ENCODE data around the gene ZNF256.

ZNF256 gene

DNA sequence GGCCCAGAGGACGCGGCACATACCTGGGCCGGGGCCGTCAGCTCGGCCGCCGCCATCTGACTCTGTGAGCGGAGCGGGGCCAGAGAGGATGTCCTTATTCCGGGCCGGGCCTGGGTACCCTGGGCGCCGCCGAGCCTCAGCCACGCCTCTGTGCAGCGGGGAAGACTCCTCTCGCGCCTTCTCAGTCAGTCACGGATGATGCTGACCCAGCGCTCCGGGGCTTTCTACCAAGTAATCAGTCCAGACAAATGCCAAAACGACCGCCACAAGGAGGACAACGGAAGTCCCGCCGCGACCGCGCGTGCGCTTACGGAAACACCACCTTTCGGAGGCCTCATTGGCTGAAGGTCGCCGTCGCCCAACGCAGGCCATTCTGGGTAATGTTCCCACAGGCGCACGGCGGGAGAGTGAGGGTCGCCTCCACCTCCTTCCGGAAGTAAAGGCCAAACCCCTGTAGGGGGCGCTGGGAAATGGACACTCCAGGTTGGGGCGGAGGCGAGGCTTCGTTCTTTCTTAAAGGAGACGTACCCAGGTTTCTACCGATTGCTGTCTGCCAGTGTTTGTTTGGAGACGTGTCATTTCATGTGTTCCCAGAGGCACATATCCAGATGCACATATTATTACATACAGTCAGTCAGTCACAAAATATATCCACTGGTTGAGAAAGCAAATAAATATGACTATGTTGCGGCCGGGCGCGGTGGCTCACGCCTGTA, at the start of gene ZNF256:
ZNF256 (minus strand) TSS at position 288 of the 716 bp plus-strand sequence; CDS start at position 56, 232 bp downstream.
- peak; percentile 84 to 85 for DNase-seq (ENCODE audit: low read depth in 2 of 2)

DNA sequence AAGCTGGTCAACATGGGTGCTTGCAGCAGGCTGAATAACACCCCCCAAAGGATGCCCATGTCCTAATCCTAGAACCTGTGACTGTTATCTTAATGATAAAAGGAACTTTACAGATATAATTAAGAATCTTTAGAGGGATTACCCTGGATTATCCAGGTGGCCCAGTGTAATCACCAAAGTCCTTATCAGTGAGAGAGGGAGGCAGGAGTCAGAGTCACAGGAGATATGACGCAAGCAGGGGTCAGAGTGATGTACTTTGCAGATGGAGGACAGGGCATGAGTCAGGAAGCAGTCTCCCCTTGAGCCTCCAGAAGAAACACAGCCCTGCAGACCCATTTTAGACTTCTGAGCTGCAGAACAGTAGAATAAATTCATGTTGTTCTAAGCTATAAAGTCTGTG, 45.3 kb upstream of the ZNF256 start:
- no peak for DNase-seq (ENCODE audit: low read depth in 2 of 2)

DNA sequence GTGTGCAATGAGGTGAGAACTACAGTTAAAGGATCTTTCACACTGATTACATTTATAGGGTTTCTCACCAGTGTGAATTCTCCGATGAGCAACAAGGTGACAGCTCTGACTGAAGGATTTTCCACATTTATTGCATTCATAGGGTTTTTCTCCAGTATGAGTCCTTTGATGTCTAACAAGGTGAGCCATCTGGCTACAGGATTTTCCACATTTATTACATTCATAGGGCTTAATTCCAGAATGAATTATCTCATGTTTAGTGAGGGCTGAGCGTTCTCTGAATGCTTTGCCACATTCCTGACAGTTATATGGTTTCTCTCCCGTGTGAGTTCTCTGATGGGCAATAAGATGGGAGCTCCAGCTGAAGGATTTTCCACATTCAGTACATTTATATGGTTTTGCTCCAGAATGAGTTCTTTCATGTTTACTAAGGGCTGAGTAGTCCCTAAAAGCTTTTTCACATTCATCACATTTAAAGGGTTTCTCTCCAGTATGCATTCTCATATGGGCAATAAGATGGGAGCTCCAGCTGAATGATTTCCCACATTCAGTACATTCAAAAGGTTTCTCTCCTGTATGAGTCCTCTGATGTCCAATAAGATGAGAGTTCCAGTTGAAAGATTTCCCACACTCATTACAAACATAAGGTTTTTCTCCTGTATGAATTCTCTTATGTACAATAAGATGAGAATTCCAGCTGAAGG, 31.2 kb upstream of the ZNF256 start:
- no peak for DNase-seq (ENCODE audit: low read depth in 2 of 2)

DNA sequence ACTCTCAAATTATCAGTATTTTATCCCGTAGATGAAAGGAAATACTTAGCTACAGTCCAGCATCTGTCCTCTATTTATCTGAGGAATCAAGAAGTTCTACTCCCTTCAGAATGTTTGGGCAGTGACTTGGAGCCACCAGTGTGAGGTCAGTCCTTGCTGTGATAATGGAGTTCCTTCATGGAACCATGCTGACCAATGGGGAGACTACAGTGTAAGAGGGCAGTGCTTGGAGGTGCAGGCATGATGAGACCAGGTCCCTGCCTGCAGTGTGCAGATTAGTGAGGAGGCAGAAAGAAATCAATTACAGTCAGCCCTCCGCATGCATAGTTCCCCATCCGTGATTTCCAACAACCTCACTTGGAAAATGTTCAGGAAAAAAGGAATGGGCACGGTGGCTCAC, 26.9 kb upstream of the ZNF256 start, which contains the start of gene C19orf18:
C19orf18 (minus strand) TSS at position 101 of the 400 bp plus-strand sequence. CDS start 102 bp downstream, outside the sequence.
- DNase-seq (ENCODE audit: low read depth in 2 of 2), result no peak

DNA sequence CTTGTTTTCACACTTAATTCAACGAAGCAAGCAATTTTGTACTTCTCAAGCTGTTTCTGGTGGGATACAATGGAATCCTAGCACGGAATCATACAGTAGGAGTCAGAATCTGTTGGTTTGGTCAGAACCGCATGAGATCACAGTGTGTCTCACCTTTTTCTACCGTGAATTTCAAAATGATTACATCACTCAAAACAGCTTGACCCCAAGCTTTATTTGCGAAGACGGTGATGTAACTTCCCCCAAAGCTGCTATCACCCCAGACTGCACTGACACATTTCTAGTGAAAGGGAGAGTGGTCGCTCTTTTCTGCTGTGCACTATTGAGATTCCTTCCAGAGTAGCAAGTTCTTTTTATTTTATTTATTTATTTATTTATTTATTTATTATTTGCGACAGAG, 17.3 kb upstream of the ZNF256 start:
- DNase-seq (ENCODE audit: low read depth in 2 of 2), result no peak

DNA sequence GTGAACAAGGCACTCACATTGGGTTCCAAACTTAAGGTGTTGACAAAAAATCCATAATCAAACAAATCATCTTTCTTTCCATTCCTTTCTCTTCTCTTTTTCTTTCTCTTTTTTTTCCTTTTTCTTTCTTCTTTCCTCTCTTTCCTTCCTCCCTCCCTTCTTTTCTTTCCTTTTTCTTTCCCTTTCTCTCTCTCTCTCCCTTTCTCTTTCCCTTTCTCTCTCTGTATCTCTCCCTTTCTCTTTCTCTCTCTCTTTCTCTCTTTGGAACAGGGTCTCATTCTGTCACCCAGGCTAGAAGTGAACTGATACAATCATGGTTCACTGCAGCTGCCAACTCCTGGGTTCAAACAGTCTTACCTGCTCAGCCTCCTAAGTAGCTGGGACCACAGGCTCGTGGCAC, 14.3 kb upstream of the ZNF256 start:
- no peak for DNase-seq (ENCODE audit: low read depth in 2 of 2)

DNA sequence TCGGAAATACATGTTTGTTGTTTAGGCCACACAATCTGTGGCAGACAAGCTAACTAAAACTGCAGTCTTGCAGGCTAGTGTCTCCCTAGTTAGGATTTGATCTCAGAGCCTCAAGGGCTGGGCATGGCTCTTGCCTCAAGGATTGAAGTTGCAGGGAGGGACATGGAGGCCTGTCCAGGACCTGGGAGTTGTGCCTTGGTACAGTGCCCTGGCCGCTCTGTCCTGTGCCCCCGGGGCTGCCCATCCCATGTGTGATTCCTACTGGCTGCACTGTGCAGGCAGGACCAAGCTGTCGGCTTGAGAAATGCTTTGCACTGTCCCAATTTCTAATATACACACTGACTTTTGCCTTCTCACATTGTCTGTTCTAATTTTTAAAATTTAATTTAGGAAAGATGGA, 7.5 kb upstream of the ZNF256 start:
- no peak for DNase-seq (ENCODE audit: low read depth in 2 of 2)

DNA sequence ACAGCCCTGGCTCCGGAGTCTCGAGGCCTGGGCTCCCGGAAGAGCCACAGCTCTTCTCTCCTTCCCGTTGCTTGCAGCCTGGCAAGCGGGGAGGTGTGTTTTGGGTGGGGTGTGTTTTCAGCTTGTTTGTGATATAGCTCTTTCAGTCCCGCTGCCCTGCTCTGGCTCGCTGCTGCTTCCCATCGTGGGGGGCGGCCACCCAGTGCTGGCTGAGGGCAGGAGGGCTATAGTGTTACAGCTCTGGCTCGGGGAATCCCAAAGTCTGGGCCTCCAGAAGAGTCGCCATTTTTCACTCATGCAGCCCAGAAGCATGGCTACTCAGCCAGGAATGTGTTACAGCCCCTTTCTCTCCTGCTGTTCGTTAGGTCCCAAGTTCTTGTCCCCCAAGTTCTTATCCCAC, 2.2 kb upstream of the ZNF256 start:
- no peak for DNase-seq (ENCODE audit: low read depth in 2 of 2)

DNA sequence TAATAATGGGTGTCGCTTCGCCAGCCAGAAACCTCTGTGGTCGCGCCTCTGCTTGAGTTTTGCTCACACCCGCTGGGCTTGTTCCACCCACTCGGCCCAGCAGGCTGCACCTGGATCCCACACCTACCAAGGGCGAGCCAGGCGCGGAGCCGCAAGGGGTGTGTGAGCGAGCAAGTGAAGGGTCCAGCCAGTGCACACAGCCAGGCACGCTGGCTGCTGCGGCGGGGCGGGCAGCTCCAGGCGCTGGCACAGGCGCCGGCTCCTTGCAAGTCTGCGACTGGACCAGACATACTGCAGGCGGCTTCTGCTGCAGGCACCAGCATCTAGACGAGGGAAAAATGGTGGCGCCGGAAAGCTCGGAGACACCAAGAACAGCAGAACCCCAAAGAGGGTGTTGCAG, 1.8 kb upstream of the ZNF256 start:
- no peak for DNase-seq (ENCODE audit: low read depth in 2 of 2)

DNA sequence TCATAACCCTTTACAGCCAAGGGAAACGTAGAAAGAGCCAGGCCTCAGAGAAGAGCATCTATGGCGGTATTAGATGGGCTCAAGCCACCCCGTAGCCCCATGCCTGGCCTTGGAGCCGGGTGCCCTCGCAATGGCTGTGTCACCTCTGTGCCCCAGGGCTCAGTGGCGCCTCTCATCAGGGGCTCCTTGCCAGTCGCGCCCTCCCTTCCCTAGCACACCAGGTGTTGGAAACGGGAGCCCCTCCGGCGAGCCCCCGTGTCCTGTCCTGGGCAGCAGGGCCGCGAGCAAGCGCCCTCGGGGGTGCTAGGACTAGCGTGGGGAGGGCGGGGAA, 453 bp downstream of the ZNF256 start:
- no peak for DNase-seq (ENCODE audit: low read depth in 2 of 2)

DNA sequence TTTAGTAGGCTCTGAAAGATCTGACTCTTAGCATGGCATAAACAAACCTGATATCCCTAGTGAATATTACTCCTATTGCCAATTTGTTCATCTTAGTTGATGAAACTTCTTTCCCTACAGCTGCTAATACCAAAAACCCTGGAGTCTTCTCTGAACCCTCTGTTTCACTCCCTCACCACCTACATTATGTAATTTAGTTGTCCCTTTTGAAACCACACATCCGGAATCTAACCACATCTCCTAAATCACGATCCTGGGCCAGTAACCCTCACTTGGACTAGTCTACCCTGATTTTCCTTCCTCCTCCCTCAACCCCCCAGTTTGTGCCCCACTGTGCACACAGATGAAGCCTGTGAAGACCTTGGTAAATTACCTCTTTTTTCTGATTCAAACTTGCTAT, 1.2 kb downstream of the ZNF256 start:
- DNase-seq (ENCODE audit: low read depth in 2 of 2), result no peak

DNA sequence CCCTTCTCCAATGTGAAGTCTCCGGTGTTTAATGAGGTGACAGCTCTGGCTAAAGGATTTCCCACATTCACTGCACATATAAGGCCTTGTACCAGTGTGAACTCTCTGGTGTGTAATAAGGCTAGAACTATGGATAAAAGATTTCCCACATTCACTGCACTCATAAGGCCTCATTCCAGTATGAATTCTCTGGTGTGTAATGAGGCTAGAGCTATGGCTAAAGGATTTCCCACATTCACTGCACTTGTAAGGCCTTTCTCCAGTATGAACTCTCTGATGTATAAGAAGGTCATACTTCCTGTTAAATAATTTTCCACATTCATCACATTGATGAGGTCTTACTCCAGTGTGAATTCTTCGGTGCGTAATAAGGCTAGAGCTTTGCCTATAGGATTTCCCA, 5.9 kb downstream of the ZNF256 start:
- no peak for DNase-seq (ENCODE audit: low read depth in 2 of 2)

DNA sequence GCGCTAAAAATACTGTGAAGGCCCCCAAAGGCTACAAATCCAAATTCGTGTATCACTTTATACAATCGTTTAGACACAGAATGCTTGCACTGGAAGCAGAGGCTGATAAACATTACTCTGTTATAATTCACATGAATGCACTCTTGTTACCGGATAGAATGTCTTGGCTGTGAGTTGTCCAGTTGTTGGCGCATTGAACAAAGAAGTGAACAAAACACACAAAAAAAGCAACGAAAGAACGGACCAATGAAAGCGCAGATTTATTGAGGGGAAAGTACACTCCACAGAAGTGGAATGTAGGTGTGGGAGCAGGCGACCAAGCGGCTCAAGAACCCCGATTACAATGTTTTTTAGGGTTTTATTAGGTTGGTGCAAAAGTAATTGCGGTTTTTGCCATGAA, 11.8 kb downstream of the ZNF256 start:
- DNase-seq (ENCODE audit: low read depth in 2 of 2), result no peak

DNA sequence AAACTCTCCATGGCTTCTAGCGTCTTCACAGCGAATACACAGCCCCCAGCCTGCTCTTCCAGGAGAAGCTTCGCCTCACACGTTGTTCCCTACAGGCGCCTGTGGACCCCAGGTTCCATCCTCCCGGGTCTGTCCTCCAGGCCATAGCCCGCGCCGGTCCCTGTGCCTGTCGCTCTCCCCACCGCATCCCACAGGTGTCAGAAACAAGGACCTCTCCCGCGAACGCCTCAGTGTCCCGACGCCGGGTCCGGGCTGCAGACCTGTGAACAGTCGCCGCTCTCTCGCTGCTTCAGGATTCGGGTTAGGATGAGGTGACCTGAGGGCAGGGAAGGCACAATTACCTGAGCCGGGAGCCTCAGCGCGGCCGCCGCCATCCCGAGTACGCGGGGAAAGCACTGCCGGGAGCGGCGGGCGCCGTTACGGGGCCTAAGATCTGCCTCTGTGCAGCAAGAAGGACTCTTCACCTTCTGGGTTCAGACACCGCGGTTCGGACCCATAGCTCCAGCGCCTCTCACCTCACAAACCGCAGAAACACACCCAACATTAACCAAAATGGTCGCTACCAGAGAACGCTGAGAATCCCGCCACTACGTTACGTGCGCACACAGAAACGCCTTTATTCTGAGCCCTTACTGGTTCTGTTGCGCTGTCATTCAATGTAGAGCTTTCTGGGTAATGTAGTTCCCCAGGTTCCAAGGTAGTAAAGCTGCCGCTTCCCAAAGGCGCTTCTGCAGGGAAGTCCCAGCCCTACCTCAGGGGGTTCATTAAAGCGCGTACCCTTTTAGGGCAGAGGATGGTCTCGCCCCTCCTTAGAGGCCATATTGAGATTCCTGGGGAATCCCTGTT, 12.5 kb downstream of the ZNF256 start, which contains the start of gene ZNF418:
ZNF418 (minus strand) TSS at position 583 of the 846 bp plus-strand sequence. CDS start 1,580 bp downstream, outside the sequence.
- peak; percentile 11 to 16 for DNase-seq (ENCODE audit: low read depth in 2 of 2)

DNA sequence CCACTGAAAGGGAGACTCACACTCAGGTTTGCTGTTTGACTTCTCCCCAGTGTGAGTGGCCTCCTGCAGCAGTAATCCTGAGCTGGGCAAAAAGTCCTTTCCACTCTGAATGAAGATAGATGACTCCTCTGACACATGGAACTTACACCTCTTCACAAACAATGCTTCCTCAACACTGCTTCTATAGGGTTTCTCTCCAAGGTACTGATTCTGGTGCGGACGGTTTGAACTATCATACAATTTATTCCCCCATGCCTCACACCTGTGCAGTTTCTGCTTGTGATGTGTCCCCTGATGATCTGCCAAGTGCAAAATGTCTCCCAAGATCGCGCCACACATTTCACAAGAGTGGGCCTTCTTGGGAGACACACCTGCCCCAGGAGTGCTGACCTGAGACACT, 19.9 kb downstream of the ZNF256 start:
- no peak for DNase-seq (ENCODE audit: low read depth in 2 of 2)

DNA sequence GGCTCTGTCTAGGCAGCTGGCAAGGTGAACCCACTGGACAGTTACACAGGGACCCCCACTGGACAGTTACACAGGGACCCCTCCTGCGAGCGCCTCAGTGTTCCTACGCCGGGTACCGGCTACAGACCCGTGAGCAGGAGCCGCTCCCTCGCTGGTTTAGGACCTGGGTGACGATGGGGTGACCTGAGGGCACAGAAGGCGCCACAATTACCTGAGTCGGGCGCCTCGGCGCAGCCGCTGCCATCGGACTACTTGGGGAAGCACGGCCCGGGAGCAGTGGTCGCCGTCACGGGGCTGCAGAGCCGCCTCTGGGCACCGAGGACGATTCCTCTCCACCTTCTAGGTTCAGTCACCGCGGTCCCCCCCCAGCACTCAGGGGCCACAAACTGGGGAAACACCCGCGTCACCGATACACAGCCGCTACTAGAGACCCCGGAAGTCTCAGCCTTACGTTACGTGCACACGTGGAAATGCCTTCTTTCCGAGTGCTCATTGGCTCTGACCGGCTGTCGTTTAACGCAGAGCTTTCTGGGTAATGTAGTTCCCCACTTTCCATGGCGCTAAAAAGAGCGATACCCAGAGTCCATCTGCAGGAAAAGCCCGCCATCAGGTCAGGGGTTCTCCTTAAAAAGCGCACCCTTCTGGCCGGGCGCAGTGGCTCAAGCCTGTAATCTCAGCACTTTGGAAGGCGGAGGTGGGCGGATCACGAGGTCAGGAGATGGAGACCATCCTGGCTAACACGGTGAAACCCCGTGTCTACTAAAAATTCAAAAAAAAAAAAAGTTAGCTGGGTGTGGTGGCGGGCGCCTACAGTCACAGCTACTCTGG, 31.1 kb downstream of the ZNF256 start, which contains the start of gene ZNF417:
ZNF417 (minus strand) TSS at position 425 of the 828 bp plus-strand sequence; CDS start at position 244, 181 bp downstream.
- DNase-seq (ENCODE audit: low read depth in 2 of 2), result peak; percentile 84 to 86

DNA sequence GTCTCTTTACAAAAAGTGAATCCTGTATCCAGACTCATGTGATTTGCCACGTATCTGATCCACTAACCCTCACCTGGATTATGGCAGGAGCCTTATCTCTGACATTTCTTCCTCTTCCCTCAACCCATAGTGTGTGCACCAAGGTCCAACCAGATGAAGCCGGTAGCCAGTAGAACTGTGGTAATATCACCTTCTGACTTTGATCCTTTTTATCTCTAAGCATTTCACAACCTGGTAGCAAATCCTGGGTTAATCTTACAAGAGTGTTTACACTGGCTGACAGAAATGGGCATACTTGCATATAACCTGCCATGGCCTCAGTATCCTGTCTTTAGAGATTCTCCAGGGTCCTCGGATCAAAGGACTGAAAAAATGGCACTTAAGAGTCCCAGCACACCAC, 33.0 kb downstream of the ZNF256 start:
- DNase-seq (ENCODE audit: low read depth in 2 of 2), result no peak

DNA sequence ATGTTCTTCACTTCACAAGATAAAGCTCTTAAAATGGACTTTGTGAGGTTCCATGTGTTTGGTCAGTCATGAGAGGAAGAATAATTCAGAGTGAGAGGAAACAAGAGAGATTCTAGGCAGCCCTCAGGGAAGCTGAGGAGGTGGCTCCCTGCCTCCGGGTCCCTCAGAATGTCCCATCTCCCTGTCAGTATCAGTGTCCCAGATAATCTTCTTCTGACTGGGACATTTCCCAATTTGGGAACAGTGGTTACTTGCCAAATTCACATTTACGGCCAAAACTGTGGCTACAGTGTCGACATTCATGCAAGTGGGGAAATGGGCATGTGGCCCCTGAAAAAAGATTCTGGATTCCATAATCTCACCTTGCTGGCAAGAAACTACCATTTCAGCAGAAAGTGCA, 40.1 kb downstream of the ZNF256 start:
- DNase-seq (ENCODE audit: low read depth in 2 of 2), result no peak

DNA sequence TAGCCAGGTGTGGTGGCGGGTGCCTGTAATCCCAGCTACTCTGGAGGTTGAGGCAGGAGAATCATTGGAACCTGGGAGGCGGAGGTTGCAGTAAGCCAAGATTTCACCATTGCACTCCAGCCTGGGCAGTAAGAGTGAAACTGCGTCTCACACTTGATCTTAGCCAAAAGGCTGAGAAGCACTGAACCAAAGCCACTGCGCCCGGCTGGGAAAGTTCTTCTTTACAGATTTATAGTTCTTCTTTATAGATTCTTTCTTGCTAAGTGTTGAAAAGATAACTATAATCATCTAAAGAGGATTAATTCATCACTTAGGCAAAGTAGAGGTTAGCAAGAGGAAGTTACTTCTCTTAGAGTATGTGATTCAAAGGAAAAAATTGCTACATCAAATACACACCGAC, 42.2 kb downstream of the ZNF256 start:
- no peak for DNase-seq (ENCODE audit: low read depth in 2 of 2)

DNA sequence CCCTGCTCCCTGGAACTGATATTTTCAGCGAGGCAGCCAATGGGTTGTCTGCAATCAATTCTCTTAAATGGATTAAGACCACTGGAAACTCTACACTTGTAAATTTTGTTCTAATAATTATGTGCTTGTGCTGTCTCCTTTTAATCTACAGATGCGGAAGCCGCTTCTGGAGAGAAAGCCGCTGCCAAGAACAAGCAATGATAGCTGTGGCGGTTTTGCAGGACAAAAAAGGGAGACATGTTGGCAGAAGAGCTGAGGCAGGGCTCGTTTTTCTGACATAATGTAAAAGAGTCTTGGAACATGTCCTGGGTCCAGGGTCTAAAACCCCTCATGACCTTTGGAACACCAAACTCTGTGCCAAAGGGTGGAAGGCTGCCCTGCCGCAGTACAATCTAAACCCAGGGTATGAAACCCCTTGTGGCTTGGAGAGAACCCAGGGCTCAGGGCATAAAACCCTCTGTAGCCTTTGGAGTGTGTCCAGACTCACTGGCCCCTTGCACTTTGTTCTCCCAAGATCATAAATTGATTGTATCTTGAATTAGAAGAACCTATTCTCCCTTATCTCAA, 43.8 kb downstream of the ZNF256 start:
- no peak for DNase-seq (ENCODE audit: low read depth in 2 of 2)

DNA sequence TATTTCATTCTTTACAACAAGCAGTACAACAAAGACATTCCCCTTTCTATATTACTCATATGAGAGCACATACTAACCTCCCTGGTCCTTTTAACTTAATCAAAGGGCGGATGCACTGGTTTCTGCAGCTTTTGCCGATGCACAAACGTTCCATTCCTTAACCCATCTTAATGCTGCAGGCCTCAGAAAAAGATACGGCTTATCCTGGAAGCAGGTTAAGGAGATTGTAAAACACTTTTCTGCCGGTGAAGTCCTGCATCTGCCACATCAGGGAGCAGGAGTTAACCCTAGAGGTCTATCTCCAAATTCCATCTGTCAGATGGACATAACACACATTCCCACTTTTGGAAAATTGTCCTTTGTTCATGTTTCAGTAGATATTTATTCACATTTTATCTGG, 47.2 kb downstream of the ZNF256 start:
- no peak for DNase-seq (ENCODE audit: low read depth in 2 of 2)
